Fibroblast of lung (primary cell): ENCODE measurements around the gene CKLF. TPM values are rescaled to one million over a fixed set of nuclear protein-coding genes. Genes with fewer than 3 reads are reported as not detected.

ENCODE experiments used
- DNase-seq, 2 donors: peaks; one replicate each; pipeline versions ENCODE4 v3.0.0 to v3.0.0-alpha.2; 2010; ENCODE audit warnings: low read depth in 2 of 2
- H2AFZ ChIP-seq: 2 replicates; pipeline ENCODE4 v1.5.1; 2012; ENCODE audit warnings: low read length, control low read depth, inconsistent platforms
- H3K27ac ChIP-seq: 2 replicates; pipeline ENCODE4 v1.5.1; 2011; ENCODE audit warnings: low read length, control low read depth; ENCODE audit not compliant: insufficient read depth
- H3K27me3 ChIP-seq: 2 replicates; pipeline ENCODE4 v1.5.1; 2011; ENCODE audit warnings: mild to moderate bottlenecking, low read length; ENCODE audit not compliant: control insufficient read depth, insufficient read depth
- H3K36me3 ChIP-seq: 2 replicates; pipeline ENCODE4 v1.5.1; 2011; ENCODE audit warnings: low read length; ENCODE audit not compliant: control insufficient read depth, insufficient read depth
- H3K4me1 ChIP-seq: 2 replicates; pipeline ENCODE4 v1.5.1; 2011; ENCODE audit warnings: low read length; ENCODE audit not compliant: control insufficient read depth, insufficient read depth; ENCODE audit errors: extremely low read depth
- H3K4me2 ChIP-seq: 2 replicates; pipeline ENCODE4 v1.5.1; 2011; ENCODE audit warnings: low read length, control low read depth; ENCODE audit not compliant: insufficient read depth; ENCODE audit errors: extremely low read depth
- H3K4me3 ChIP-seq, 4 experiments: fragments of 200-600 bp in 1 of 4; sonication (generic) in 1 of 4; replicated peaks in 1 of 4; 2 replicates each; pipeline ENCODE4 v1.5.1; 2011 to 2016; ENCODE audit warnings: low read length in 4 of 4, low read depth in 3 of 4, mild to moderate bottlenecking in 3 of 4, control low read depth in 2 of 4, inconsistent platforms in 1 of 4, mixed read lengths in 1 of 4; ENCODE audit not compliant: insufficient read depth in 1 of 4; ENCODE audit errors: control extremely low read depth in 1 of 4
- H3K79me2 ChIP-seq: 2 replicates; pipeline ENCODE4 v1.5.1; 2012; ENCODE audit warnings: mild to moderate bottlenecking, low read length, inconsistent platforms; ENCODE audit not compliant: control insufficient read depth, insufficient read depth
- H3K9ac ChIP-seq: 2 replicates; pipeline ENCODE4 v1.5.1; 2011; ENCODE audit warnings: mild to moderate bottlenecking, low read length, control low read depth; ENCODE audit not compliant: insufficient read depth
- H3K9me3 ChIP-seq: 2 replicates; pipeline ENCODE4 v1.5.1; 2012; ENCODE audit warnings: low read depth, low read length; ENCODE audit not compliant: control insufficient read depth, insufficient read depth
- H4K20me1 ChIP-seq: 2 replicates; pipeline ENCODE4 v1.5.1; 2011; ENCODE audit warnings: low read length; ENCODE audit not compliant: control insufficient read depth, insufficient read depth; ENCODE audit errors: extremely low read depth
- CTCF ChIP-seq, 2 donors: IDR thresholded peaks in 1 of 2; conservative IDR thresholded peaks in 1 of 2; 1 replicate in 1 of 2; 2 replicates in 1 of 2; pipeline ENCODE4 v1.5.1; 2011 to 2012; ENCODE audit warnings: low read length in 2 of 2, control low read depth in 1 of 2, inconsistent platforms in 1 of 2, low read depth in 1 of 2, mild to moderate bottlenecking in 1 of 2
- EZH2 ChIP-seq: IDR thresholded peaks from 2 replicates; pipeline ENCODE4 v1.5.1; 2012; ENCODE audit warnings: low read length, control low read depth, mild to moderate bottlenecking; ENCODE audit errors: missing control alignments
- polyA plus RNA-seq, 2 donors: library from polyadenylated mRNA; depleted of rRNA in 1 of 2; stranded (reverse) in 1 of 2; unstranded in 1 of 2; fragments of >200 nt; gene quantifications; 2 replicates each; pipeline ENCODE4 v1.2.1, GENCODE V29; 2011 to 2012; ENCODE audit warnings: missing spikeins in 1 of 2
- total RNA-seq: library from RNA; depleted of rRNA; stranded (reverse); fragments of >200 nt; gene quantifications from 2 replicates; pipeline ENCODE4 v1.2.1, GENCODE V29; 2014

The CKLF gene
- total and polyA plus RNA-seq, 2 donors (not counting 1 experiment from before 2014, with no cell fraction given) = 41.9 to 70.9 TPM

GRCh38 chr16:66529475-66529874 is 22.9 kb upstream of the CKLF start:
- H3K4me3 ChIP-seq = no peak overlapping the region
- no peak for DNase-seq
- H3K27me3 ChIP-seq = no peaks in the 10 kb centered on the region
- TF ChIP-seq CTCF (conservative IDR thresholded peaks at IDR 0.05 in 1 of 2, IDR thresholded peaks at IDR 0.05 in 1 of 2; ENCODE audit: low read depth in 1 of 2, low read length in 2 of 2) (no peak), EZH2 (no peak)
- H3K79me2 ChIP-seq = no peaks in the 10 kb centered on the region
- no peak overlapping the region for H2AFZ ChIP-seq
- no peaks in the 10 kb centered on the region for H3K9me3 ChIP-seq
- H3K27ac ChIP-seq = no peak overlapping the region
- H3K4me1 ChIP-seq = no peaks in the 10 kb centered on the region
- no peak overlapping the region for H3K9ac ChIP-seq
- no peaks in the 10 kb centered on the region for H4K20me1 ChIP-seq
- H3K36me3 ChIP-seq = peaks cover 7% of the 10 kb centered on the region
- no peak overlapping the region for H3K4me2 ChIP-seq

- no peak overlapping the region for H3K9ac ChIP-seq
- TF ChIP-seq EZH2 (no peak), CTCF (conservative IDR thresholded peaks at IDR 0.05 in 1 of 2, IDR thresholded peaks at IDR 0.05 in 1 of 2; ENCODE audit: low read depth in 1 of 2, low read length in 2 of 2) (no peak)
- H3K79me2 ChIP-seq = no peaks in the 10 kb centered on the region
- no peak overlapping the region for H3K4me2 ChIP-seq
- H3K36me3 ChIP-seq = peaks cover 3% of the 10 kb centered on the region
- no peak overlapping the region for H3K4me3 ChIP-seq
- H3K27ac ChIP-seq = no peak overlapping the region
- no peaks in the 10 kb centered on the region for H3K4me1 ChIP-seq
- H2AFZ ChIP-seq = no peak overlapping the region
- no peaks in the 10 kb centered on the region for H4K20me1 ChIP-seq
- no peaks in the 10 kb centered on the region for H3K9me3 ChIP-seq
- no peaks in the 10 kb centered on the region for H3K27me3 ChIP-seq
- DNase-seq = peak in 1 of 2 donors; percentile 35
Measured at GRCh38 chr16:66534376-66534799, 18.0 kb upstream of the CKLF start.

- Histone ChIP-seq H3K9ac (no peak overlapping the region), H3K27ac (no peak overlapping the region), H2AFZ (no peak overlapping the region), H3K79me2 (no peaks in the 10 kb centered on the region), H3K4me3 (no peak overlapping the region), H4K20me1 (no peaks in the 10 kb centered on the region), H3K36me3 (peaks cover 3% of the 10 kb centered on the region), H3K27me3 (no peaks in the 10 kb centered on the region), H3K4me1 (no peaks in the 10 kb centered on the region), H3K9me3 (no peaks in the 10 kb centered on the region), H3K4me2 (no peak overlapping the region)
- TF ChIP-seq CTCF (conservative IDR thresholded peaks at IDR 0.05 in 1 of 2, IDR thresholded peaks at IDR 0.05 in 1 of 2; ENCODE audit: low read depth in 1 of 2, low read length in 2 of 2) = no peak
- TF ChIP-seq EZH2 = no peak
- DNase-seq = no peak
Measured at GRCh38 chr16:66536525-66536924, 15.9 kb upstream of the CKLF start.
